HCT116 (cell line): Measurements from ENCODE around the gene G3BP1.

Experiments used
- CEBPB ChIP-seq: IDR thresholded peaks from 2 replicates; pipeline ENCODE4 v1.6.1; 2012; ENCODE audit warnings: low read depth
- CTCF ChIP-seq, 3 experiments: fragments of 200-600 bp in 1 of 3; sonication (generic) in 1 of 3; IDR thresholded peaks in 2 of 3; conservative IDR thresholded peaks in 1 of 3; 2 replicates each; pipeline ENCODE4 v1.5.1; 2012 to 2017; ENCODE audit warnings: low read depth in 2 of 3, low read length in 2 of 3, antibody characterized with exemption in 1 of 3, borderline replicate concordance in 1 of 3, control low read depth in 1 of 3, mild to moderate bottlenecking in 1 of 3, mixed read lengths in 1 of 3, mixed run types in 1 of 3, moderate library complexity in 1 of 3; ENCODE audit not compliant: insufficient read depth in 1 of 3
- EZH2 ChIP-seq: fragments of 200-600 bp; sonication (generic); IDR thresholded peaks from 2 replicates; pipeline ENCODE4 v1.6.1; 2017; ENCODE audit warnings: antibody characterized with exemption, mixed run types
- POLR2A ChIP-seq: IDR thresholded peaks from 2 replicates; pipeline ENCODE4 v1.7.0; 2011; ENCODE audit warnings: borderline replicate concordance; ENCODE audit not compliant: insufficient read depth, insufficient read length; ENCODE audit errors: extremely low read depth
- POLR2AphosphoS5 ChIP-seq: IDR thresholded peaks from 2 replicates; pipeline ENCODE4 v1.6.1; 2011; ENCODE audit warnings: mild to moderate bottlenecking, low read depth, low read length, moderate library complexity
- SRF ChIP-seq: IDR thresholded peaks from 2 replicates; pipeline ENCODE4 v1.6.1; 2012; ENCODE audit warnings: low read depth
- ZFX ChIP-seq: fragments of 450-650 bp; IDR thresholded peaks from 2 replicates; pipeline ENCODE4 v1.6.1; 2017
- TF ChIP-seq, protein P1 (sequence below): IDR thresholded peaks from 2 replicates; pipeline ENCODE4 v1.6.1; 2012; ENCODE audit warnings: low read depth
- TF ChIP-seq, protein P2 (sequence below): IDR thresholded peaks from 2 replicates; pipeline ENCODE4 v1.6.1; 2012

DNA sequence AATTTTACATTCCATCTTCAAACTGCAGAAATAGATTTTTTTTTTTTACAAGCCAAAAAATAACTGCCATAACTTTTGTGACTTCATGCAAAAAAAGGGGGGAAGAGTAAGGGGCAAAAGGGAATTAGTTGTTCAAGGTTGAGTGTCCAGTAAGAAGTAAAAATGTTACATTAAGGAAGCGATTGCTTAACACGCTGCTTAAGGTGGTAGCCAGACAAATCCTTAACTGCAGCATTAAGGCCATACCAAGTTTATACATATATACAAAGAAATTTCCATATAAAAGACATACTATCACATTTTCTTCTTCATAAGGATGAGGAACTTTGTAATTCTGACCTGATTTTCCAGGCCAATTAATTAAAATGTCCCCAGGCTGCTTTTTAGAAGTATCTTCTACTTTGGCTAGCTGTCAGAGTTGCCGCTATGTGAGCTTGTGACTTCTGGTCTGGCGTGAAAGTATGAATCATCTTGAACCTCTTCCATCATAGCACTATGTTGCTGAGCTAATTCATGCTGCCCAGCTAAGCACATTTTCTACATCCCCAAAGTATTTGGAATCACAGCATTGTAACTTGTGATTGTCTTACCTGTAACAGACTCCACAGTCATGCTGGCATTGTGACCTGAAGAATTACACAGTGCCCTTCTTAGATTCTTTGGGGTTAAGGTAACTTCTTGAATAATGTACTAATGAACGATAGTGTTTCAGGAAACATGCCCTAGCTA, 40.0 kb downstream of the G3BP1 start:
- TF ChIP-seq CTCF (IDR thresholded peaks at IDR 0.05 in 2 of 3, conservative IDR thresholded peaks at IDR 0.05 in 1 of 3; ENCODE audit: borderline replicate concordance in 1 of 3, insufficient read depth in 1 of 3, low read depth in 2 of 3, low read length in 2 of 3): no peak
- no peak for TF ChIP-seq POLR2A
- no peak for TF ChIP-seq ZFX
- TF ChIP-seq, protein P1, sequence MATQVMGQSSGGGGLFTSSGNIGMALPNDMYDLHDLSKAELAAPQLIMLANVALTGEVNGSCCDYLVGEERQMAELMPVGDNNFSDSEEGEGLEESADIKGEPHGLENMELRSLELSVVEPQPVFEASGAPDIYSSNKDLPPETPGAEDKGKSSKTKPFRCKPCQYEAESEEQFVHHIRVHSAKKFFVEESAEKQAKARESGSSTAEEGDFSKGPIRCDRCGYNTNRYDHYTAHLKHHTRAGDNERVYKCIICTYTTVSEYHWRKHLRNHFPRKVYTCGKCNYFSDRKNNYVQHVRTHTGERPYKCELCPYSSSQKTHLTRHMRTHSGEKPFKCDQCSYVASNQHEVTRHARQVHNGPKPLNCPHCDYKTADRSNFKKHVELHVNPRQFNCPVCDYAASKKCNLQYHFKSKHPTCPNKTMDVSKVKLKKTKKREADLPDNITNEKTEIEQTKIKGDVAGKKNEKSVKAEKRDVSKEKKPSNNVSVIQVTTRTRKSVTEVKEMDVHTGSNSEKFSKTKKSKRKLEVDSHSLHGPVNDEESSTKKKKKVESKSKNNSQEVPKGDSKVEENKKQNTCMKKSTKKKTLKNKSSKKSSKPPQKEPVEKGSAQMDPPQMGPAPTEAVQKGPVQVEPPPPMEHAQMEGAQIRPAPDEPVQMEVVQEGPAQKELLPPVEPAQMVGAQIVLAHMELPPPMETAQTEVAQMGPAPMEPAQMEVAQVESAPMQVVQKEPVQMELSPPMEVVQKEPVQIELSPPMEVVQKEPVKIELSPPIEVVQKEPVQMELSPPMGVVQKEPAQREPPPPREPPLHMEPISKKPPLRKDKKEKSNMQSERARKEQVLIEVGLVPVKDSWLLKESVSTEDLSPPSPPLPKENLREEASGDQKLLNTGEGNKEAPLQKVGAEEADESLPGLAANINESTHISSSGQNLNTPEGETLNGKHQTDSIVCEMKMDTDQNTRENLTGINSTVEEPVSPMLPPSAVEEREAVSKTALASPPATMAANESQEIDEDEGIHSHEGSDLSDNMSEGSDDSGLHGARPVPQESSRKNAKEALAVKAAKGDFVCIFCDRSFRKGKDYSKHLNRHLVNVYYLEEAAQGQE: no peak
- TF ChIP-seq CEBPB: no peak
- TF ChIP-seq EZH2: no peak
- TF ChIP-seq, protein P2, sequence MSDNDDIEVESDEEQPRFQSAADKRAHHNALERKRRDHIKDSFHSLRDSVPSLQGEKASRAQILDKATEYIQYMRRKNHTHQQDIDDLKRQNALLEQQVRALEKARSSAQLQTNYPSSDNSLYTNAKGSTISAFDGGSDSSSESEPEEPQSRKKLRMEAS: no peak
- TF ChIP-seq SRF: no peak
- TF ChIP-seq POLR2AphosphoS5: no peak
